ENCODE measurements around the gene NQO1.
"Not testable (repeated sequence)": the region's sequence is repeated elsewhere in the genome, so short reads cannot be mapped to it uniquely, and the experiment has no call there.

The NQO1 gene

GRCh38 chr16:69744363-69745231 lies 18.2 kb upstream of the NQO1 start:
- FAIRE-seq: no peak
- DNase-seq (ENCODE audit: low spot score): no peak

GRCh38 chr16:69741951-69742904 lies 15.9 kb upstream of the NQO1 start:
- peak; percentile 62 for FAIRE-seq
- DNase-seq (ENCODE audit: low spot score): no peak

GRCh38 chr16:69741519-69741918 lies 15.2 kb upstream of the NQO1 start:
- FAIRE-seq (no peak), DNase-seq (ENCODE audit: low spot score) (no peak)

- DNase-seq (ENCODE audit: low spot score): no peak
- FAIRE-seq: no peak
These were observed 5.7 kb upstream of the NQO1 start for GRCh38 chr16:69732101-69732500.

GRCh38 chr16:69731280-69731679 lies 4.9 kb upstream of the NQO1 start:
- DNase-seq (ENCODE audit: low spot score); FAIRE-seq: not testable (repeated sequence)

- not testable (repeated sequence) for DNase-seq (ENCODE audit: low spot score); FAIRE-seq
These were observed 2.7 kb upstream of the NQO1 start for GRCh38 chr16:69729030-69729429.

- FAIRE-seq (no peak), DNase-seq (ENCODE audit: low spot score) (no peak)
These were observed 1.5 kb upstream of the NQO1 start for GRCh38 chr16:69727916-69728270.

- FAIRE-seq: no peak
- DNase-seq (ENCODE audit: low spot score): no peak
These were observed 664 bp downstream of the NQO1 start for GRCh38 chr16:69725480-69726312.

GRCh38 chr16:69724981-69725479 lies 1.3 kb downstream of the NQO1 start:
- no peak for DNase-seq (ENCODE audit: low spot score)
- no peak for FAIRE-seq

GRCh38 chr16:69724414-69724873 lies 1.9 kb downstream of the NQO1 start:
- DNase-seq (ENCODE audit: low spot score) (no peak), FAIRE-seq (no peak)

GRCh38 chr16:69721441-69721957 lies 4.9 kb downstream of the NQO1 start:
- DNase-seq (ENCODE audit: low spot score) (no peak), FAIRE-seq (no peak)

GRCh38 chr16:69720822-69721430 lies 5.4 kb downstream of the NQO1 start:
- FAIRE-seq (no peak), DNase-seq (ENCODE audit: low spot score) (no peak)

- FAIRE-seq (no peak), DNase-seq (ENCODE audit: low spot score) (no peak)
These were observed 8.1 kb downstream of the NQO1 start for GRCh38 chr16:69718111-69718764.

- DNase-seq (ENCODE audit: low spot score) (no peak), FAIRE-seq (no peak)
These were observed 9.3 kb downstream of the NQO1 start for GRCh38 chr16:69717066-69717465.

GRCh38 chr16:69712914-69713581 lies 13.3 kb downstream of the NQO1 start:
- DNase-seq (ENCODE audit: low spot score) (no peak), FAIRE-seq (no peak)

GRCh38 chr16:69712277-69712676 lies 14.1 kb downstream of the NQO1 start:
- DNase-seq (ENCODE audit: low spot score) (no peak), FAIRE-seq (no peak)

- FAIRE-seq: no peak
- peak; percentile 80 for DNase-seq (ENCODE audit: low spot score)
These were observed 15.1 kb downstream of the NQO1 start for GRCh38 chr16:69711115-69711740.

GRCh38 chr16:69709456-69710084 lies 16.8 kb downstream of the NQO1 start:
- no peak for FAIRE-seq
- peak; percentile 65 for DNase-seq (ENCODE audit: low spot score)
